NCI-H1048 (cell line): Measurements from ENCODE around the gene TEK.

Source experiments
- DNase-seq: peaks from one replicate; lab custom pipeline; 2025; lab: John Stamatoyannopoulos, UW

TEK gene

DNA sequence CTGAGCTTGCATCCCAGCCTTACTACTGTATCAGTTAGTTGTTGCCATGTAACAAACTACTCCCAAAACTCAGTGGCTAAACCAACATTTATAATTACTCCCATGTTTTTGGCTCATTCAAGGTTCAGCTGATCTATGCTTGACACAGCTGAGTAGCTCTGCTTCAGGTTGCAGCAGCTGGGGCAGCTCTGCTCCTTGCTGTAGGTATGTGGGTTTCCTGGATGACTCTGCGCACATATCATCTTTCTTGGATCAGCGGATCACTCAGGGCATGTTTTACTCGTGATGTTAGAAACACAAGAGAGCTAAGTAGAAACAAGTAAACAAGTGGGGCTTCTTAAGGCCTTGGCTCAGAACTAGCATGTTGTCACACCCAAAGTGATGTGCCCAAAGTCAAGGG lies 15.1 kb downstream of the TEK start:
- DNase-seq, result no peak

DNA sequence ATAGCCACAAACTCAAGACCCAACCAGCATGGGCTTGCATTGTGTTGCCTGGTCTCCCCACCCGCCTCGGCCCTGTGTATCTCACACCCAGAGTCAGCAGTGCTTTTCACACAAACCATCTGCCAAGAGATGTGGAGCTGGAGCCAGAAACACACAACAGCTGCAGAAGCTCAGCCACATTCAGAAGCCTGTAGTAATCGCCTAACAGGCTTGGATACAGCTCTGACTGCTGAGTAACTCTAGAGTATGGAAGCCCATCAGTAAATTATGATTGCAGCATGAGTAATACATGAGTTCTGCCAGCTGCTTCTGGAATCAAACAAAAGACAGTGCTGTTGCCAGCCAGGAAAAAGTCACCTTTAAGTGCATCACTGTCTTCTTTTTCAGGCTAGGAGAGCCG lies 16.0 kb downstream of the TEK start:
- DNase-seq, result no peak

DNA sequence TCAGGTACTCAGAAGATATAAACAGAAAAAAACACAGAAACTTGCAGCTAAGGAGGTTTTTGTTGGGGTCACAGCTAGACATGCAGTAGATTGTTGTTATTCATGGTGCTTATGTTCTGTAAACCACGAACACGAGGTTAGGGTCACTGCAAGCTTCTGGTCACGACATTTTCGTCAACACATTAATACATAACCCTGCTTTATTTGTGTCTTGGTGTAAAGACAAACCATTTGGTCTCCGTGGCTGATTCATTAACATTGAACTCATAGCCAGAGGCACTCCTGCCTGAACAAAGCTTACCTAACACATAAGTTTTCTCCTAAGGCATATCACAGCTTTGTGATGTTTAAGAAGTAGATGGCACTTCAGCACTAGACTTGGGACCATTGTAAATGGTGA lies 16.9 kb downstream of the TEK start:
- DNase-seq, result no peak

DNA sequence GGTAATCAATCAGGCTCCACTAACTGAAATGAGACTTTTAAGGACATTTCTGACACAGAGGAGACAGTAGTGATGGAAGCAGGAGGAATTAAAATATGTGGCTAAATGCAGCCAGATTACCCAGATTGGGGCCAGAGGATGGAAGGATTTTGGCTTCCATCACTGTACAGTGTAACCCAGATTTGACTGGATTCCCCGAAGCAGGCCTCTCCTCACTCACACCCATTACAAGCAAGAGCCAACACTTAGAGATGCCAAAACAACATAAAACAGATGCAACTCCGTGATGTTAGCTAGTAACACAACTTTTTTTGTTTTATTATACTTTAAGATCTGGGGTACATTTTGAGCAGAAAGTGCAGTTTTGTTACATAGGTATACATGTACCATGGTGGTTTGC lies 17.6 kb downstream of the TEK start:
- DNase-seq, result no peak

DNA sequence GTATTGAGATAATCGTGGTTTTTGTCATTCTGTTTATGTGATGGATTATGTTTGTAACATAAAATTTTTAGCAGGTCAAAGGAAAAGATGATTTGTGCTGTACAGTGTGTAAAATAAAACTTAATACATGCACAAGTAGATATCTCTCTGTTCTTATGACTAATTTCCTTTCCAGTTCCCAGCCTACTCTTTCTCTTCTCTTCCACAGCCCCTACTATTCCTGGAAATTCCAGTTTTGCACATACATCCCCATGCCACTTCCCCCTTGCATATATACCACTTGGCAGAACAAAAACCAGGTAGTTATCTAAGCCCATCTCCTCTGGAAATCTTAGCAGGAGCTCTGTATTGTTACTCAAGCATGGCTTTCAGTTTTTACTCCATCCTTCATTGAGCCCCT lies 20.2 kb downstream of the TEK start:
- DNase-seq, result no peak

DNA sequence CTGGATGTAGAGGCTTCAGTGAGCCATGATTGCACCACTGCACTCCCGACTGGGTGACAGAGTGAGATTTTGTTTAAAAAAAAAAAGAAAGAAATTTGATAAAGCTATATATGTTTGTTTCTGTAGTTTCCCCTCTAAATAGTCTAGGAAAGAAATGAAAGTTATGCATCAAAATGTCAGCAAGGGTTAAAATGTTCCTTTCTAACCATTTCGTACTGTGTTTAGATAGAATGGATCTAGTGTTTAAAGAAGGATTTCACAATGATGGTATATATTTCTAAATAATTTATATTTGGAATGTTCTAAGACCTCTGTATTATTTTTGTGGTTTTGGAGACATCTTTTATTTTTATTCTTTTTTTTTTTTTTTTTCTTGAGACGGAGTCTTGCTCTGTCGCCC lies 22.7 kb downstream of the TEK start:
- no peak for DNase-seq

DNA sequence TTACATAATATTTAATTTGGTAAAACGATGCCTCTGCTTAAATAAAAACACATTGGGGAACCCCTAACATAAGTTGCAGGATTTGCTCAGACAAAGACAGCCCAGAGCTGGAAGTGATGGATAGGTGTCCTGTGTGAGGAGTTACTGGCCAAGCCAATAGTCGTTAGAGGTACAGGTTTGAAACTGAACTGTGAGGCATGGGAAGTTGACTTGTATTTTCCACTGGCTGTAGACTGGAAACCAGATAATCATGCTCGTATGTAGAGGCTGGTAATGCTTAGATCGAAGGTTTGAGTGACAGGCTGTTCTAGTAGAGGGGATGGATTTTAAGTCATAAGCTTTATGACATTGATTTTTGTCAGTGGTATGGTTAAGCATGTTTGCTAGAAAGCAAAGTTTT lies 24.8 kb downstream of the TEK start:
- DNase-seq, result no peak

DNA sequence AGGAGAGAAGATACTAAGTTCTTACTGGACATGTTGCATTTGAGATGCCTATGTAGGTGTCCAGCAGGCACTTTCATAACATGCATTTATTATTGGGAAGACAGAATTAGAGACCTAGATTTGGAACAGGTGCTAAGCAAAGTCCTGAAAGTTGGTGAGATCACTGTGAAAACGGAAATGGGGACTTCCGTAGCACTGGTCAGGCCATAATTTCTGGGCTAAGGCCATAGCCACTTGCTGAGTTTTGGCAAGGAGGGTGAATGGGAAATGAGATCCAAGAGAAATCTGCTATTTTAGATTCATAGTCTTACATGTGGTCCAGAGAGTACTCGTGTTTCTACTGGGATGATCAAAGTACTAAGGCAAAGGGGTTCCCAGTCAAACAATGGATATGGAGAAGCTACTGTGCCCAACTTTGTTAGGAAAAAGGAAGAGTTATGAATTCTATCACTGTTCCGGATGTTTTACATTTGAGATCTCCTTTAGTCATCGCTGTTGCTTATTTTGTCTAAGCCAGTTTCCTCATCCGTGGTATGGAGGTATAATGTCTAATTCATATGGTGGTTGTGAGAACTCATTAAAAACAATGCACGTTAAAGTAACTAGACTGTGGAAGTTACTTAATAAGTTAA lies 33.4 kb downstream of the TEK start:
- no peak for DNase-seq

DNA sequence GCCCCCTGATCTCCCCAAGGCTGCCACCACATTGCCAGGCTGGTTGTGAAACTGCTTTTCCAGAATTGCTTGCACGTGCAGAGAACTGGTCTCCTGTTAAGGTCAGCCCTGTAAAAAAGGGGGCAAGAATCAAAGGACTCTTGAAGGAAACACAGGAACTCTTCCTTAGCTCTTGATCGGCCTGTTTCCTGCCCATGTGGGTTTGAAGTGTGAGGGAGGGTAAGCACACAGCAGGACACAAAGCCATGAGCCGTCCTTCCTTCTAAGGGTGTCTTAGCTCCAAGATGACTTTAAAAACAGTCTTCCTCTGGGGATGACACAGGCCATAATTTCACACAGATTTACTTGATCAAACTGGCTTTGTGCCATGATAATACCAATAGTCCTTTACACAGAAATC lies 36.1 kb downstream of the TEK start:
- DNase-seq, result no peak

DNA sequence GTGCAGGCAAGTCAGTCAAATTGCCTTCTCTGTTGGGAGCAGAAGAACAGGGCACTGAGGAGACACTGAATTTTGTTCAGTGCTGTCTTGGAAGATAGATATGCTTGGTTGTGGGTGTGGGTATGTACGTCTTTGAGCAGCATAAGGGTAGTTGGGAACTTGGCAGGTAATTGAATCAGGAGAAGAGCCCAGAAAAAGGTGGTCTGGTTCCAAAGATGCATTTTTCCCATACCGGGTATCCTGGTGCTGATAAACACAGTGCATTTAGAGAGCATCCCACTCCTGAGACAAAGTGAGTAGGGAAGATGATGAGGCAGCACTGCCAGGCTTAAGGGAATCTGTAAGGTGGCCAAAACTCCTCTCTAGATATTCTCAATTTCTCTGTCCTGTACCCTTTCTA lies 40.6 kb downstream of the TEK start:
- no peak for DNase-seq

DNA sequence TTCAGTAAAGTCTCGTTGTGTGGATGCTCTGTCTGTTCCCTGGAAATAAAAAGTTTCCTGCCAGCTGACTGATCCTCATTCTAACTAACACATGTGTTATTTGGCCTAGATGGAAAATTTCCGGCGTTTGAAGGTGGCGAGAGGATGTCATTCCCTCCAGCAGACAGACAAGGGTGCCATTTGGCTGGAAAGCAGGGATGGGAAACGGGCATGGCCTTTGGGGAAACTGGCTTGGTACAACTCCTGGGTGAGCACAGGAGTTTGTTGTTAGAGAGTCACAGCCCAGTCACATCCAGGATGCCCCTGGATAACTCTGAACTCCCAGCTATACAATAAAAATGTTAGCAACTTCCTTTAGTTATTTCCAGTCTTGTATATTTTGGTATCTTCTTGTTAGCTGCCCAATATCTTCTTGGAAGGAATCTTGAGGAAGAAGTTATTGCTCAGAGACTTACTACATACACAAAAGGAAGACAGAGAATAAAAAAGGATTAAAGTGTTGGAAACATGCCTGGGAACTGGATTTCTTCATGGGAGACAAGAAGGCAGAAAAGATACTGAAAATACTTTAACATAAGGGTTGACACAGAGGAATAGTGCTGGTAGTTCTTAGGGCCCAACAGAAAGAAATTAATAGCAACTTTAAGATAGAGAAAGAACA lies 41.9 kb downstream of the TEK start:
- no peak for DNase-seq

DNA sequence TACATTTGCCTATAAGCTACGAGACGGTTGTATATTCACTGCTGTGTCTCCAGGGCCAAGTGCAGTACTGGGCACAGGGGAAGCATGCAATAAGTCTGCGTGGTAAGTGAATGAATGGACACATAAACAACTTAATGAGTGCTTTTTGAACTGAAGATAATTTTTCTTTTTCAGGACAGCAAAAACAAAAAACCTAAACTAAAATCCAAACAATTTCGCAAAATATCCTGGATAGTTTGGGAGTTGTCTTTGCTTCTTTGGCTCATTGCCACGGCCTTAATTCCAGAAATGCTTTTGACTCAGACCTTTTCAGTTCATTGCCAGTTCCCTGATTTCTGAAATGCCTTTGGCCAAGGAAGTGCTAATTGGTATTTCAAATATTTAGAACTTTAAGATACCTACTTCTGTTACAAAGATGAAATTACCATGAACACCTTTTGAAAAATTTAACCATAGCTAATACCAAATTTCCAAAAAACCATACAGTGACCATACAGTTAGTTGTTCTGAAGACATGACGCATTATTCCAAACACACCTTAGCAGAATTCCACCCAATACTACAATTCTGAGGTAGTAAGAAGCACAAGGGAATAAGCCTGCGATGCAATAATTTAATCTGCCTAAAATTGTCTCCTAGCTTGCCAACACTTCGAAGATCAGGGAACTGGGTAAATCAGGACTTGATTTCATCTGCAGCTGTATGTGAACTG lies 42.8 kb downstream of the TEK start:
- no peak for DNase-seq

DNA sequence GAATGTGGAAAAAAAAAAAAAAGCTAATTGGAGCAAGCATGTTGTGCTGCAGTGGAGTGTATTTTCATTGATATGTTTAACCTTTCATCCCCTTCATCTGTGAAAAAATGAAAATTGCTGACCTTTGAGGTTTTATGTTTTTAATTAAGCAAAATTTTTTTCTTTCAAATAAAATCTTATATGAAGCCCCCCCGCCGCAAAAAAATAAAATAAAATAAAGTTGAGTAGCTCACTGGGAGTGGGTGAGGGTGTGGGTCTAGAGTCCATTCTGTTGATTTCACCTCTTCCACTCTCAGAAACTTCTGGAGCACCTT lies 43.3 kb downstream of the TEK start:
- DNase-seq, result no peak

DNA sequence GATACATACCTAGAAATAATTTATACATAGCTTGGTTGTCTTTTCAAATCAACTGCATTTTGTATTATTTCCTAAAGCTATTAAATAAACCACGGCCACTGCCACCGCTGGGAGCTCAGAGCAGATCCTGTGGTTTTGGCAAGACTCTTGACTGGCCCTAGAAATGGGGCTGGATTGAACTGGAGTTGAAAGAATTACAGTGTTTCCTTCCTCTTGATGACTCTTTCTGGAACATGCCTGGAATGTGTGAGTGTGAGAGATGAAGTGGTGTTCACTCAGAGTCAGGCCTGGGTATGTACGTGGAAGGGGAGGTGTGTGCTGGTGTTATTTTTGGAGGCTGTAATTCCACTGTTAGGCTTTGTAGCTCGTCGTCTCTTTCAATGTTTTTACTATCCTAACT lies 45.9 kb downstream of the TEK start:
- DNase-seq, result no peak

DNA sequence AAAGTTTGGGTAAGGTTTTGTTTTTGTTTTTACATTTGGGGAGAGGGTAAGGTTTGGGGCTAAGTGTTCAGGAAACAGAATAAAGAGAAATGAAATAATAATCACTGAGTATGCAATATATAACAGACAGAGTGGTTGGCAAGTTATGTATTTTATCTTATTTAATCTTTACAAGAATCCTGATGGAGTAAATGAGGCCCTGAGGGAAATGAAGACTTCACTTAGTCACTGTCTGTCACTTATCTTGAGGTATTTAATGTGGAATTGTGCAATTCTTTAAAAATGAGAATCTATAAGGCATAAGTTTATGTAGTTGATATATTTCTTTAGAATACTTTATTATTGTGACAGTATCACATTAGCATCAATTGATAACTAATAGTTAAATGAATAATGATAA lies 48.1 kb downstream of the TEK start:
- DNase-seq, result no peak

DNA sequence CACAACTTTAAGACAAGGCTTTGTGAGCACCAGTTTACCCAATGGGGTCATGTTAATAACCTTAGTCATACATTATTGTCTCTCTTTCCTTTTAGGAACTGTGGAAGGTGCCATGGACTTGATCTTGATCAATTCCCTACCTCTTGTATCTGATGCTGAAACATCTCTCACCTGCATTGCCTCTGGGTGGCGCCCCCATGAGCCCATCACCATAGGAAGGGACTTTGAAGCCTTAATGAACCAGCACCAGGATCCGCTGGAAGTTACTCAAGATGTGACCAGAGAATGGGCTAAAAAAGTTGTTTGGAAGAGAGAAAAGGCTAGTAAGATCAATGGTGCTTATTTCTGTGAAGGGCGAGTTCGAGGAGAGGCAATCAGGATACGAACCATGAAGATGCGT lies 48.7 kb downstream of the TEK start:
- no peak for DNase-seq

DNA sequence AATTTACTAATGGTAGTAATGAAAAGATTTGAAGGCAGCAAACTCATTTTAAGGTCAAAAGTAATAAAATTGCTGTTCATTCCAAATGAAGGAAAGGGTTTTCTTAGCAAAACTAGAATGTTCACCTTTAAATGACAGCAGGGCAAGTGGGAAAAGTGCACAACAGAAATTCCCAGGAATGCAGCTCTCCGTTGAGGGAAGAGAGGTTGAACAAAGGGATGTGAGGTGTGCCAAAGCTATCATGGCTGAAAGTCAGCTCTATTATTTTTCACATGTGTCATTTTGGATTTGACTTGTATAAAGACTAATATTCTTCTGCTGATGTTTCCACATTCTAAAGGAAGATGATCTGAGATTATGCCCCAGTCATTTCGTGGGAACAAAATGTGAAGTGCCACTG lies 51.6 kb downstream of the TEK start:
- no peak for DNase-seq

DNA sequence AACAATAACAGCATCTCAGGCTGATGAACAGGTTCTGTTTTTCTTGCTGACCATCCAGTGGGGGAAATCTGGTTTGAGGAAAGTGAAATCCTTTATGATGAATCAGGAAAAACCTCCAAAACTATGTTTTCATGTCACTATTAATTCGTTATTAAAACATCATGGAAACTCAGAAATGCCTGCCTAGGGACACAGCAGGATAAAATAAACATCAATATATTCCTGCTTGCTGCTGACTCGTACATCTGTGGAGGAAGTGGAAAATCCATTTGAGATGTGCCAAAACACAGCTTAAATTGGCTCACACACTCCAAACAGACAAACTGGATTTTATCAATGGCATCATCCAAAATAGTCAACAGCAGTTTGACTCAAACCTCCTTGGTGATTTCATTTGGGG lies 53.0 kb downstream of the TEK start:
- DNase-seq, result no peak

DNA sequence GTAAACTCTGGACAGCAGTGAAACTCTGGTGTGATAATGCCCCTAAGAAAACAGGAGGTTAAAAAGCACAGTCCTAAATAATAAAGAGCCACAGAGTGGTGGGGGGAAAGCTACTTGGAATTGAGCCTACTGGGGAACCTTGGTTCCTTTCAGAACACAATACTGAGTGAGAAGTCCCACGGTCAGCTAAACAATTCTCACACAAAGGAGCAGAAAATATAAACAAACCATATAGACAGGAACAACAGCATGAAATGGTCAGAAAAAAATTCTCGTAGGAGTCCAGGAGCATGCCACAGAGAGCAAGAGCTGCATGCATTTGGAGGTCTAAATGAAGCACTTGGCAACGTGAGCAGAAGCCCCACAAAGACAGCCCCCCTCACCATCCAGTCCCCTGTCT lies 56.0 kb downstream of the TEK start:
- no peak for DNase-seq

DNA sequence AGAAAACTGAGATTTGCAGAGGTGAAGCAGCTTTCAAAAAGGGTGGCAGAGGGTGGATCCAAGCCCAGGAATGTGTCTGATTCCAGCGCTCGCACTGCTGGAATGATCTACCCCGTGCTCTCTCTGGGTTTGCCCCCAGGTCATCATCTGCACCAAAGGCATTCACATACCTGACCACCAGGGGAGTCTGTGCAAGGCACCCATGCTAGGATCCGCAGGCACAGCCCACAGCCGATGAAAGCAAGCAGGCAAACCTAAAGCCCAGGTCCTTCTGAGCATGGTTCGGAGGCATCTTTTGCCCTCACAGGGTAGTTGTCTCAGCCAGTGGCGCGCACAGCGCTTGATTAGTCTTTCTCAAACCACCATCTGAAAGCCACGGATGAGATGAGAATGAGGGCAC lies 56.6 kb downstream of the TEK start:
- no peak for DNase-seq

DNA sequence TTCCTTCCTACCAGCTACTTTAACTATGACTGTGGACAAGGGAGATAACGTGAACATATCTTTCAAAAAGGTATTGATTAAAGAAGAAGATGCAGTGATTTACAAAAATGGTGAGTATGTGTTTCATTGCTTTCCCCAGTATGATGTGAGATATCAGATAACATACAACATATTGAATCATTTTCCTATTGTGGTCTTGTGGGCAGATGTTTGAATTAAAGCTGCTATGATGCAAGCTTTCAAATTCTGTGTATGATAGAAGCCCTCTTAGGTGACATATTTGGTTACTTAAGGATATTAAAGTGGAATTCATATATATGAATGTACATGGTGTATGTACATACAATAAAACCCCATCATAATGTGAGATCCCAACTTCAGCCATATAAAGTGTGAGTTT lies 59.5 kb downstream of the TEK start:
- no peak for DNase-seq

DNA sequence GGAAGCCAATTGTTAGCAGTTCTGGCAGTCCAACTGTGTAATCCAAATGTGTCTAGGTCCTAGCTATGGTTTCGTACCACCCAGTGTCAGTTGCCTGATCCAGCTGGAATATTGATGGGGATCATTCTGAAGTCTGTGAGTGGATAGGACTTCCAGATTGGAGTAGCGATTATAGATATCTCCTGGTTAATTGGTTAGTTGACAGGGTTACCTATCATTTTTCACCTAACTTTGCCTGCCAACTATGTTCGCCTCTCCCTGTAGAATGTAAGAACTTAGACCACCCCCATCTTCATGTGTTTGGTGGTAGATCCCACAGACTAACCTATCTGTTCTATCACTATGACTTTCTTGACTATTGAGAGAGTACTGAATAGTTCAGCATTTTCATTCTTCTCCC lies 59.9 kb downstream of the TEK start:
- DNase-seq, result no peak

DNA sequence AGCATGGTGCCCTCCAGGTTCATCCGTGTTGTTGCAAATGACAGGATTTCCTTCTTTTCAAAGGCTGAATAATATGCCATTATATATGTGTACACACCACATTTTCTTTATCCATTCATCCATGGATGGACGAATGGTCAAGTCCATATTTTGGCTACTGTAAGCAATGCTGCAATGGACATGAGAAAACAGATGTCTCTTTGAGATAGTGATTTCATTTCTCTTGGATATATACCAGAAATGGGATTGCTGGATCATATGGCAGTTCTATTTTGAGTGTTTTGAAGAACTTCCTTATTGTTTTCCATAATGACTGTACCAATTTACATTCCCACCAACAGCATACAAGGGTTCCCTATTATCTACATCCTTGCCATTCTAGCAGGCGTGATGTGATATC lies 67.9 kb downstream of the TEK start:
- no peak for DNase-seq

DNA sequence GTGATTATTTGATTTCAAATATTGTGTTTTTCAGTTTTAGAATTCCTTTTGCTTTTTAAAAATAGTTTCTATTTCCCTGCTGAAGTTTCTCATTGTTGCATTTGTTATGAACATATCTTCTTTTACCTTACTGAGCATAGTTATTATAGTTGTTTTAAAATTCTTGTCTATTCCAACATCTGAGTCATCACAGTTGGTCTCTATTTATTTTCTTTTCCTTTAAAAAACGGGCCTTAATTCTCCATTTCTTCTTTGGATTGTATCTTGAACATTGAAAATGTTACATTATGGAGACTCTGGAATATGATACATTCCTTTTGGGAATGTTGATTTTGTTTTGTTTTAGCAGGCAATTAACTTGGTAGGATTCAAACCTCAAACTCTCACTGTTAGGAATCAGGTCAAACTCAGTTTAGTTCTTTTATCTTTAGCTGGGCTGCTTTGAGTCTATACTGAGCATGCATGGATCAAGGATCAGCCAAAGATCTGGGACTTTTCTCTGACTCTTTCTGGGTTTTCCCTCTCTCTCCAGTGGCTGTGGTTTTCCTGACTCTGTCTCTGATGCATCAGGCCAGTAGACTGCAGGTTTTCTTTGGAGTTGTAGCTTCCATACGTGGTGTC lies 70.3 kb downstream of the TEK start:
- DNase-seq, result no peak
